ENCODE data around the gene AASS.
"Not testable (repeated sequence)": the region's sequence is repeated elsewhere in the genome, so short reads cannot be mapped to it uniquely, and the experiment has no call there.

AASS gene

DNA sequence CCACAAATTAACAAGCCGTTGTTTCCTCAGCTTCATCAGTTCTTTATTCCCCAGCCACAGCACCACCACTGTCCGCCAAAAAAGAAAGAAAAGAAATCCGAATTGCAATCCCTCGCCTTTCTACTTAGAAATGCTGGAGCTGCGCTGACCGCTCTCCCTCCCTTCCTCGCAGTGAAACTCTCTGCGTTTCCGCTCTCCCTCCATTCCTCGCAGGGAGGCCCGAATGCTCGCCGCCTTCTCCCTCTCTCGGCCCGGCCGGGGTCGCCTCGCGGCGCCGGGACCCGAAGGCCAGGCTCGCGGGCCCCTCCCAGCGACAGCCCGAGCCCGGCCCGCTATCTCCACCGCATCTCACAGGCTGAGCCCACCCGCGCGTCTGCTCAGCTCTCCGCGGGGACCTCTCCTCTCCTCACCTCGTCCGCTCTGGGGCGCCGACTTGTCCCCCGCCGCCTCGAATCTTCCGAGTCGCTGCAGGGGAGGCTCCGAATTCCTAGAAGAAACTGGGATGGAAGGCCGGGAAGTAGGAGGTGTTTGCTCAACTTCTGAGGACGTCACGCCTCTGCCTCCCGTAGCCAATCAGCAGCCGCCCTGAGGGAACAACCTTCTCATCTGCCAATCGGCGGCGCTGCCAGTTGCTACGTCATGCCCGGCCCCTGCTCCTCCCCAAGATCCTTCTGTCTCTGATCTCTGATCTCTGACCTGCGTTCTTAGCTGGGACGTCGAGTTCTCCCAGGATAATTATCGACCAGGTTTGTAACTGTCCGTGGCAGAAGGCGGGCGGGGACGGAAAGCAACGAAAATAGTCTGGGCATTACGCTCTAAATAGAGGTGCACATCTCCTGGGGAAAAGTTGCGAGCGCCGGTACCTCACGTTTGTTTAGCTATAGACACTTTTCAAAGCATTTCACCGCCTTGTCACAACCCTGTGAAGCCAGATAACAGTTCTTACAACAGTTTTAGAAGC, at the start of gene AASS:
Gene AASS (minus strand): TSS at position 499 of the 961 bp plus-strand sequence. CDS start 10,523 bp downstream, outside the sequence.
- no peak for DNase-seq (ENCODE audit: low read depth)

DNA sequence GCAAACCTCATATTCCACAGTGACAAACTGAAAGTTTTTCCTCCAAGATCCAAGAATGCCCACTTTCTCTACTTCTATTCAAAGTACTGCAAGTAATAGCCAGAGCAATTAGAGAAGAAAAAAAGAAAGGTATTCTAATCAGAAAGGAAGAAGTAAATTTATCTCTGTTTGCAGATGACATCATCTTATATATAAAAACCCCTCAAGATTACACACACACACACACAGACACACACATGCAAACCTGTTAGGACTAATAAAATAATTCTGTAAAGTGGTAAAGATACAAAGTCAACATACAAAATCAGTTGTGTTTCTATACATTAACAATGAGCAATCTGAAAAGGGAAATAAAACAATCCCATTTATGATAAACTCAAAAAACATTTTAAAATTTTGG, 44.7 kb upstream of the AASS start:
- DNase-seq (ENCODE audit: low read depth): no peak

DNA sequence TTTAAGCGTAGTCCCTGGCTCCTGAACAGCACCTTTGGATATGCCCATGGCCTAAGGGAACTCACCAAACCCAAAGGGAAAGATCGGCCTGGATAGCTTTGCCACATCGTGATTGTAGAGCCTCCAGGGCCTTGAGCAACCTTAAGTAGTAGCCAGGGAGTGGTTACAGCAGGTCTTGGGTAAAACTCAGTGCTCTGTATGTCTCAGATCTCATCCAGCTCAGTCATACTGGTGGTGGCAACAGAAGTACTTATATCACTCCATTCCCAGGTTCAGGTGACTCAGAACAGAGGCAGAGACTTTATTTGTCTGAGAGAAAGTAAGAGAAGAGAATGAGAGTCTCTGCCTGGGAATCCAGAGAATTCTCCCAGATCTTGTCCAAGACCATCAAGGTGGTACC, 39.1 kb upstream of the AASS start:
- DNase-seq (ENCODE audit: low read depth): no peak

DNA sequence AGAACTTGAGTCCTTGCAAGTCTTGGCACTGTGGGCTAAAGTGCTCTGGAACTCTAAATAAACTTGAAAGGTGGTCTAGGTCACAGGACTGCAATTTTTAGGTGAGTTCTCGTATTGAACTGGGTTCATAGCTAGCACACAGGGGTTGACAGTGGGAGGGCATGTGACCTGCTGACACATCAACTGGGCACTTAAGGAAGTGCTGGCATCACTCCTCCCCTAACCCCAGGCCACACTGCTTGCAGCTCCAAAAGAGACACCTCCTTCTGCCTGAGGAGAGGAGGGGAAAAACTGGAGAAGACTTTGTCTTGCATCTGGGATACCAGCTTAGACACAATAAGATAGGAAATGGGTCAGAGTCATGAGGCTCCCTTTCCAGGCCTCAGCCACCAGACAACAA, 38.0 kb upstream of the AASS start:
- no peak for DNase-seq (ENCODE audit: low read depth)

DNA sequence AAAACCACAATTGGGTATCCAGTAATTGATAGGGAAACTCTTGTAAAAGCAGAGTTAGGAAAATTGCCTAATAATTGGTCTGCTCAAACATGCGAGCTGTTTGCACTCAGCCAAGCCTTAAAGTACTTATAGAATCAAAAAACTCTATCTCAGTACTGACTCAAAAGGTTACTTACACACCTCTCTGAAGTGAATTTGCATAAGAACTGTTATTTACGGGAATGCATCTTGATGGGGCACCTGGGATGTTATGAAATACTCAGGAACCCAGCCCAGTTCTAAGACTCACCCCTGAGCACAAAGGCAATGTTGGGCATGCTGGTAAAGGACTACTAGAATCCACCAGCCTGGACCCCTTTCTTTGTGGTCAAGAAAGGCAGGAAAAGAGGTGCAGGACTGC, 28.1 kb upstream of the AASS start:
- not testable (repeated sequence) for DNase-seq (ENCODE audit: low read depth)

DNA sequence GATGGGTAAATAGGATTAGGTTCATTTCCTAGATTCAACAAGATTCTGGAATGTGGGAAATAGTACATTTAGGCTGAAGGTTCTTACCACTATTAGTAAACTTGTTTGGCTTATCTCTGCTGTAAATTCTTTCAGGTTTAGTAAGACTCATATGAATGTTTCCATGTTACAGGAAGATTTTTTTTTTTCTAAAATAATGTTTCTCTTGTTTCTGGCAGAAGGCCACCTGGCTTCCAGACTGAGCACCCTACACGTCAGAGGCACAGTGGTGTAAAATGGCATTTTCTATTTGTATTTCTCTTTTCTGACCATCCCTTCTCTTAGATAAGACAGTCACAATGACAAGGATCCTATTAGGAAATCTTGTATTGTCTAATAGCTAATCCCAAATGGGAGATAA, 22.7 kb upstream of the AASS start:
- peak; percentile 42 for DNase-seq (ENCODE audit: low read depth)

DNA sequence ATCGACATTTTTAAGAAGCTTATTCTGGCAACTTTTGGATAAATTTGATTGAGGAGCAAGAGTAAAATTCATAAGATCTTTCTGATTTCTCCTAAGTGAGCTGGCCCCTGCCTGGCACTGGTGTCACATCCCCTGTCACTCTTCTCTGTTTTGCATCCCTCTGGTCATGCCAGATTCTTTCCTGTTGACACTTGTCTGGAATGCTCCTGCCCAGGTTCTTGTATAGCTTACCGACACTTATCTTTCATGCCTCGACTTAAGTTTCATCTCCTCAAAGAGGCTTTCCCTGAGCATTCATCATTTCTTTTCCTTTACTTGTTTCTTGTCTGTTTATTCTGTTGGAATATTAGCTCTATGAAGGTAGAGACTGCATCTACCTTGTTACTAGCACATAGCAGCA, 22.2 kb upstream of the AASS start:
- no peak for DNase-seq (ENCODE audit: low read depth)

DNA sequence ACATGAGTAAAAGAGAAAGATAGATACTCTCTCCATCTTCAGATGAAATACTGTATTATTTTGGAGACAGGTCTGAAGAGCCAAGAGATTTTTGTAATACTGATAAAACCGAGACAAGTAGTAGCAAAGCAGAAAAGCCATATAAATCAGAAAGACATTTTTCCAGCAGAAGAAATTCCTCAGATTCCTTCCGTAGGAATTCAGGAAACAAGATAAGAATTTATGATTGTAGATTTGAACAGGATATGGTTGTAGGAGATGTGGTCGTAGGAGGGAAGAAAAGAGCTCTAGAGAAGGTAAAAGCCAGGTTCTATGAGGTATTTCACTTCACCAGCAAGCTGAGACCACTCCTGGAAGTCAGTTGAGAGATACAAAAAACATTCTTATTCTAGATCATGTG, 17.6 kb upstream of the AASS start:
- DNase-seq (ENCODE audit: low read depth): no peak

DNA sequence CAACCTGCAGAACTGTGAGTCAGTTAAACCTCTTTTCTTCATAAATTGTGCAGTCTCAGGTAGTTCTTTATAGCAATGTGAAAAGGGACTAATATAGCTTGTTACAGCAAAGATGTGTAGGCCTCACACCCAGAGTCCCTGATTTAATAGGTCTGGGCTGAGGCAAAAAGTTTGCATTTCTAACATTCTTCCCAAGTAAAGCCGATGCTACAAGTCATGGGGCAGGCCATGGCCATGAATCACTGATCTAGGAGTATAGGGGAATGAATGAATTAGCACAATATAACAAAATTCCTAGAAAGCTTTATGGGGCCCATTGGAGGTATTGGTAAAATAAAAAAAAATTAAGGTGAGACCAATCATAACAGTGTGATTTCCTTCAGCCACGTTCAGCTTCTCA, 11.5 kb upstream of the AASS start:
- no peak for DNase-seq (ENCODE audit: low read depth)

DNA sequence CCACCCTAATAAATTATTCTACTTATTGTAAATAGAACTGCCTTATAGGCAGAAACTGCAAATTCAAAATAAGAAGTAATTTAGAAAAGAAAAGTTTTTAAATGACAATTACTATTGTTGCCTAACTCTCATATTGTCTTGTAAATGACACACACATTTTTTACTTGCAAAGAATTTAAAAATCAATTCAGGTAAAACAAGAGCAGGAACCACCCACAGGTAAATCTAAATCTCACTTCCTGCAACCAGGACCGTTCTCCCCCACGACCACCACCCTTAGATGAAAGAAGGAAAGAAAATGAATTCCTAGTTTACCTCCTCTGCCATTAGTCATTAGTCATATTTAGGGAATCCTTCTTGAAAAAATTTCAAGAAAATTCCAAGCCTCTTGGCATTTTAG, 4.8 kb upstream of the AASS start:
- no peak for DNase-seq (ENCODE audit: low read depth)

DNA sequence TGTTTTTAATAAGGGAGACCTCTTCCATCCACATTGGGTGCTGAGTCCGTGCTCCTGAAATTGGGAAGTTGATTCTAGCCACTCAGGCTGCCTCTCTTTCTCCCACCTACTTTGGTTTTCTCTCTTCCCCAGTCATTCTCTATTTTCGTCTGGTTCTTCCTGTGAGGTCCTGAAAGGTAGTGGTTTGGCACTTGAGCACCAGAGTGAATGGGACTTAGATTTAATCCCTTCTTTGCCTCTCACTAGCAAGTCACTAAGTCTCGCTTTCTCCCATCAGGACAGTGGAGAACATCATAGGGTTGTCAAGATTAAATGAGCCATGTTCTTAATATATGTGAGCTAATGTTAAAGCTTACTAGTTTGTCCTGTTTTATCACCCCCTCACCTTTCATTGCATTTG, 4.0 kb upstream of the AASS start:
- no peak for DNase-seq (ENCODE audit: low read depth)

DNA sequence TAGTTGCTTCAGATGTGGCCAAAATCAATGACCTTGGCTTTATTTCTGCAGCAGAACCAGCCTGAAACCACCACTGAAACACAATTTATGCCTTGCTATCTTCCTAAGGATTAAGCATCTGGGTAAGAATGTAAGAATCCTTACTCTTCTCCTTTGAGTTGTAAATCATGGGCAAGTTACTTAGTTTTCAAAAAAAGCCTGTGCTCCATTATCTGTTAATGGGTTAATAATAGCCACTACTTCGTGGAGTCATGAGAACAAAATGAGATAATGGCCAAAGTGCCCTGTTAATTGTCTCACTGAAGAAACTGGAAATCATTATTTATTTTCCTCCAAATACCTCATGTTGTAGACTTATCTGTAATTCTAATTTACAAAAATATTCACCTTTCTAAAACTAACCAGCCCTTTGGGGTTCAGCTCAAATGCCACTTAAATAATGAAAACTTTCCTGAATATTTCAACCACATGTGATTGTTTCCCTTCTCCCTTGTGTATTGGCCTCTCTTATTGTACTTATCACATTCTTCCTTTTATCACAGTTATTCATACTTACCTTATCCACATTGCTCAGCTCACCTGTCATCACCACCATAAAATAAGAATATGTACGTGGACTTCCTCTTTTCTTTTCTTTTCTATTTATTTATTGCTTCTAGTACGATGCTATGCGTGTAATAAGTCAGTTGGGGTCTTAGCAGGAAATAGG, 2.0 kb upstream of the AASS start:
- DNase-seq (ENCODE audit: low read depth): no peak

DNA sequence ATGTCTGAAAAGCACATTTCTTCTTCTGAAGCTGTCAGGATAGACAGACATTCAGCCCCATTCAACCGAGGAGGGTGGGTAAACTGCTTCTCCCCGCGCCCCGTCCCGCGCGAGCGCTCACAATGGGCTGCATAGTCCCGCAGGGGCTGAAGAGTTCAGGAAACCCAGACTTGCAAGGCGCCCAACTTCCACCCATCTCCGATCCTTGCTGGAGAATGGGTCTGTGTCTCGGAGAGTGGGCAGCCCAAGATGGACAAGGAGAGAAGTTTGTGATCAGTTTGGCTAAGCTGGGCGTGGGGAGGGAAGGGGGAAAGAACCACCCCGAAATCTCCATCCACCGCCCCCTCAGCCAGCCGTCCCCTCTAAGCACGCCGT, 686 bp downstream of the AASS start:
- no peak for DNase-seq (ENCODE audit: low read depth)

DNA sequence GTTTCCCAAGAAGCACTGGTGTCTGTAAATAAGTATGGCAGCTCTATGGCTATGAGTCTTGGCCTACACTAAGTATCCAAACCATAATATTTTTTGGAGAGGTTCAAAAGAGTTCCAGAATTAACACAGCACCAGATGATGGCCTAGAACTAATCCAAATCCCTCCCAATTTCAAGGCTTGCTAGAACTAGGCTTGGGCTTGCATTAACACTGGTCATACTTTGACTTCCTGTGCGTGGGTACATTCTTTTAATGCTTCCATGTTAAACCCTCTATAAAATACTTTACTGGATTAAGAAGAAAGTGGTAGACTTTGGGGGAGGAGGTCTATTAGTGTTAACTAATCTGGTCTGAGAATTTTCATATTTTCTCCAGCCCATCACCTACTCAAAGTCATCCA, 3.1 kb downstream of the AASS start:
- no peak for DNase-seq (ENCODE audit: low read depth)

DNA sequence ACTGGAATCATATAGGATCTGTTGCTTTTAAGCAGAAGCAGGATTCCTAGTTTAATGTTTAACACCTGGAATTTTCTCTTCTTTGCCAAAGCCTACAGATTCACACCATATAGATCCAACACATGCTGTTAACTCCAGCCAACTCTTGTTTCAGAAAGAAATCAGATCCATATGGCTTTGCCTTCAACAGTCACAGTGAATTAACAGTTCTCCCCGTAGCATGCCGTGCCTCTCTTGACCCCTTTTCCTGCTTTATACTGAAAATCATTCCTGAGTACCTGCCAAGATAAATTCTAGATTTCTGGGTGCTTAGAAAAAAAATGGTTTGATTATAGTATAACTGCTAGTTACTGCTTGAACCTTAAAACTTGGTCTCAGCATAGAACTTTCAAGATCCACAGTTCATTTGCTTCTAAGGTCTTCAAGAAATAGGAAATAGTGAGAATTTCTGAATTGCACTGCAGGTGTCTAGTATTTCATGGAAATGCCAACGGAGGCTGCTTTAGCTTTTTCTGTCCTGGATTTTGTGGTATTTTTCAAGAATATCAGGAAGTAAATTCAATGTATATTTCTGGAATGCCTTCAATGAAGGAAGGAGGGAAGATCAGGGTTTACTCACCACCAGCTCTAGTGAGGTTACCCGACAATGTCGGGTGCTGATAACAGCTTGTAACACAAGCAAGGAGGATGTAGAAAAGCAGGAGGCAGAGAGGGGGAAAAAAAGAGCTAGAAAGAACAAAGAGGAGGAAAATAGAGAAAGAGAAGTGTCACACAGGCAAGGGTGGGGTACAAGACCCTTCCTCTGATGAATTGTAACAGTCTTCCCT, 6.6 kb downstream of the AASS start:
- no peak for DNase-seq (ENCODE audit: low read depth)

DNA sequence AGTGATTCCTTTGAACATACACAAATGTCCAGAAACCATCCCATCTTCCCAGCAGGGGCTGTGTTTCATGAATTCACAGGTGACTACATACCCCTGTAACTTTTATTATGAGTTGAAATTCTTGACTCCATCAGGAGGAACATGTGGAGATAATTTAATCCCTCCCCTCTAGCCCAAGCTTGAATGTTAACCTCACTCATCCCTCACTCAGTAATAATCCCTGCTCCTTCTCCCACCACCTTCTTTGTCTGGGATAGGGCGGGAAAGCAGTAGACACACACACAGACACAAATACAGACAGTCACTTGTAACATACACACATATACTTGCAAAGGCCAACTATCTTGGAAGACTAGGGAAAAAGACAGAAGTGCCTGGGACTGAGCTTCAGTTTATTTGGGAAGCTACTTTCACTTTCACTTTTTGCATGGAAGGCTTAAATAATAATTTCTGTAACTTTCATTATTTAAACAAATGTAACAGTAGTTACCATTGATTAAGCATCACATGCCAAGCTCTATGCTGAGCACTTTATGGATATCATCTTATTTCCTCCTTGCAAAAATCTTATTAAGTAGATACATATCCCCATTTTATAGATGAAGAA, 7.3 kb downstream of the AASS start:
- DNase-seq (ENCODE audit: low read depth): no peak

DNA sequence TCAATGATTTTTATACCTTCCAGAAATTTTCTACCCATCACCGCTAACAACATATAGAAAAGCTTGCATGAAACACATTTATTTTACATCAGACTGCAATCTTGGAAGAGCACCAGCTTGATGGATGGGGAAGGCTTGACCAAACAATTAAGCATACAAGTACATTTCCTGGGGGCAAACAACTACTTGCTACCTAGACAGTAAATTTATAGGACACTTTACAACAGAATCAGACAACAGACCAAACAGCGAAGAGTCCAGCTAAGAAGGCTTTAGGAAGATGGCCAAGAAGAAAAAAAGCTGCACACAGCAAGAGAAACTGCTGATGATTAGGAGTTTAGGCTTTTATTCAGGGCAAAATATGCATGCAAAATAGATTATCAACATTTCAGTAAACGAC, 8.0 kb downstream of the AASS start:
- DNase-seq (ENCODE audit: low read depth): no peak

DNA sequence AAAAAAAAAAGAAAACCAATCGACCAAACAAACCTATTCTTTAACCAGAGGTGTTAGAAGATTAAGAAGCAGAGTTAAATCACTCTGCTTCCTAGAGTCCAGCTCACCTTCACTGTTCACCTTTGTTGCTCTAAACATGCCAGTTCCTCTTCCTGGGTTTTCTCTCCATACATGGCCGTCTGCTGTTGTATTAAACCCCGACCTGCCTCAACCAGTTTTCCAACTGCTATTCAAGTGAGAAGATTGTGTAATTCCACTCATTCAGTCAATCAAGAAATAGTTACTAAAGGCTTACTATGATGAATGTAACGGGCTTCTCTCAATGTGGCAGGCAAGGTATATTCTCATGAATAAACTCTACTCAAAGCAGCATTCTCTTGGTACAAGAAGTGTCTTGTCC, 8.8 kb downstream of the AASS start:
- no peak for DNase-seq (ENCODE audit: low read depth)

DNA sequence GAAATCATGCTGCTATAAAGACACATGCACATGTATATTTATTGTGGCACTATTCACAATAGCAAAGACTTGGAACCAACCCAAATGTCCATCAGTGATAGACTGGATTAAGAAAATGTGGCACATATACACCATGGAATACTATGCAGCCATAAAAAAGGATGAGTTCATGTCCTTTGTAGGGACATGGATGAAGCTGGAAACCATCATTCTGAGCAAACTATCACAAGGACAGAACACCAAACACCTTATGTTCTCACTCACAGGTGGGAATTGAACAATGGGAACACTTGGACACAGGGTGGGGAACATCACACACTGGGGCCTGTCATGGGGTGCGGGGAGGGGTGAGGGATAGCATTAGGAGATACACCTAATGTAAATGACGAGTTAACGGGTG, 9.3 kb downstream of the AASS start:
- DNase-seq (ENCODE audit: low read depth): not testable (repeated sequence)

DNA sequence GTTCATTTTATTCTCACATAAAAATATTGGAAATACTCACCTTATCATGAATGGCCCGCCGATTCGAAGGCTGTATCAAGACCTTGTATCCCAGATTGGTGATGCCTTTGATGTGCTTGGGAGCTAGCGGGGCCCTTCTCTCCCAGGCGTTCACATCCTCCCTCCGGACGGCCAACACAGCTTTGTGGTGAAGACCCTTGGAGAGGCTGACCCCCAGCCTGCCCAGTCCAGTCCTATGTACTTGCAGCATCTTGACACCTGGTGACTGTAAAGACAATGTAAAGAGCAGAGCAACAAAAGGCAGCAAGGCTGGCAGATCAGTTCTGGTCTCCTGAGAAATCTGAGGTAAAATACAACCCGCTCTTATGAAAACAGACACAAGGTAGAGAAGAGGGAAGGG, 10.6 kb downstream of the AASS start:
- DNase-seq (ENCODE audit: low read depth): no peak

DNA sequence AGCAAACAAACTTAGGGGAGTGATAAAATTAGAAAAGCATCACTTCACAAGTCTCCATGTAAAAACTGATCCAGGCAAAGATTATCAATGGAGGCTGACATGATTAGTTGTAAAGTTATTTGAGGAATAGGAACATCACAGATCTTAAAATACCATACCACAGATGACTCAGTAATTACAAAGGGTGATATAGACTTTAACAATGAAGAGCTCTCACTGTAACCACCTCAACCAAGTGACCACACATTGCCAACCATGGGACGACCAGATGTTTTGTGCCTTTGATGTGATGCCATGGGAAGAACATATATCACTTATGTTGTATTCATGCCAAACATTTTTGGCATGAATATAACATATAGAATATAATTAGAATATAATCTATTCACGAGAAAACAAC, 11.7 kb downstream of the AASS start:
- DNase-seq (ENCODE audit: low read depth): peak; percentile 73

DNA sequence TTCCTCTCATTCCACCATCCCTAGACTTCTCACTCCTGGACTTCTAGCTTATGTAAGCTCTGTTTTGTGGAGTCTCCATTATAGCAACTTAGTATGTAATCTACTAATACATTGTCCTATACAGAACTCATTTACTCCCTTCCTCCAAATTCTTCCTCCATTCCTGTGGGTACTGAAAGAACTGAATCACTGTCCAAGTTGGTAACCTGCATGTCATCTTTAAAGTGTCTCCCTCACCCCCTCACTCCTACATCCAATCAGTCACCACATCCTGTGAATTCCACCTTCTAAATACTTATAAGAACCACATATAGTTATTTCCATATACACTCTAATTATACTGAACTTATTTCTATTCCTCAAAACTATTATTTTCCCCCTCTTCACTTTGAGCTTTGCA, 20.3 kb downstream of the AASS start:
- DNase-seq (ENCODE audit: low read depth): no peak

Measured in HS-5 (cell line).